Stimulated activated CD8-positive, alpha-beta memory T cell treated with anti-CD3 and anti-CD28 coated beads, Interleukin-7, amount 100 ng/mL, for 1 hour (primary cell): ENCODE results near the gene ZMYND19.
"Not testable (repeated sequence)": the region's sequence is repeated elsewhere in the genome, so short reads cannot be mapped to it uniquely, and the experiment has no call there.

ENCODE experiments used
- DNase-seq, 2 donors: peaks; one replicate each; pipeline ENCODE4 v3.0.0-alpha.2; 2020; ENCODE audit warnings: low read depth in 2 of 2

Gene ZMYND19

DNA sequence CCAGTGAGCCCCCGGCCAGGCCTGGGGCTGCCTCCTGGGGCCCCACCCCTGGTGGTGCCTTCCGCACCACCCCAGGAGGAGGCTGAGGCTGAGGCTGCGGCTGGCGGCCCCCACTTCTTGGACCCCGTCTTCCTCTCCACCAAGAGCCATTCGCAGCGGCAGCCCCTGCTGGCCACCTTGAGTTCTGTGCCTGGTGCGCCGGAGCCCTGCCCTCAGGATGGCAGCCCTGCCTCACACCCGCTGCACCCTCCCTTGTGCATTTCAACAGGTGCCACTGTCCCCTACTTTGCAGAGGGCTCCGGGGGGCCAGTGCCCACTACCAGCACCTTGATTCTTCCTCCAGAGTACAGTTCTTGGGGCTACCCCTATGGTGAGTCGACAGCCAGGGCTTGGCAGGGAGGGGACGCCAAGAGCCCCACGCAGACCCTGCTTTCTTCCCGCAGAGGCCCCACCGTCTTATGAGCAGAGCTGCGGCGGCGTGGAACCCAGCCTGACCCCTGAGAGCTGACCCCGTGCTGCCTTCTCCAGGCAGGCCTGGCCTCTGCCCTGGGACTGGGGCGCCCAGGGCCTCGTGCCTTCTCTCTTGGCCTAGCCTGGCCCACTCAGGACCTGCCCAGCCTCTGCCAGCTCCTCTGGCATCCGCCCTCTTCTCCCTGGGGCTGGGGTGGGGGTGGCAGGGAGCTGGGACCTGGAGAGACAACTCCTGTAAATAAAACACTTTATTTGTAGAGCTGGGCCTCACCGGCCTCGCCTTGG lies 24.5 kb upstream of the ZMYND19 start:
- DNase-seq: no peak

DNA sequence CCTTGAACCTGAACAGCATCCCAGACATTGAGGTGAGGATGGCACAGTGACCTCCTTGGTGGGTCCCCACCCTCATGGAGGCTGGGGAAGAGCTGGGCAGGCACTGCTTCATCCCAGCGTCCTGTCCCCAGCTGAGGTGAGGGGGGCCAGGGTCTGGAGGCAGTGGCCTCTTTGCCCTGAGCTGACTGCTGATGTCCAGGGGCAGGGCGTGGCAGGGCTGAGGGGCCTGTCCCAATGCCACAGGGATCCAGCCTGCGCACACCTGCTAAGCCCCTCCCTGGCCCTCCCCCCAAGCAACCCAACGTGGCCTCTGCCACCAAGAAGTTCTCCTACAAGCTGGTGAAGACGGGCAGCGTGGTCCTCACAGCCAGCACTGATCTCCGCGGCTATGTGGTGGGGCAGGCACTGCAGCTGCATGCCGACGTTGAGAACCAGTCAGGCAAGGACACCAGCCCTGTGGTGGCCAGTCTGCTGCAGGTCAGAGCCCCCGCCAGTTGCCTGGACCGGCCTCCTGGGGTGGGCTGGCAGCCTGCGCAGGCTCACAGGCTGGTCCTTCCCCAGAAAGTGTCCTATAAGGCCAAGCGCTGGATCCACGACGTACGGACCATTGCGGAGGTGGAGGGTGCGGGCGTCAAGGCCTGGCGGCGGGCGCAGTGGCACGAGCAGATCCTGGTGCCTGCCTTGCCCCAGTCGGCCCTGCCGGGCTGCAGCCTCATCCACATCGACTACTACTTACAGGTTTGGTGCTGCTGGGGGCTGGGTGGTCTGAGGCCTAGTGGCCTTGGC lies 23.6 kb upstream of the ZMYND19 start:
- no peak for DNase-seq

DNA sequence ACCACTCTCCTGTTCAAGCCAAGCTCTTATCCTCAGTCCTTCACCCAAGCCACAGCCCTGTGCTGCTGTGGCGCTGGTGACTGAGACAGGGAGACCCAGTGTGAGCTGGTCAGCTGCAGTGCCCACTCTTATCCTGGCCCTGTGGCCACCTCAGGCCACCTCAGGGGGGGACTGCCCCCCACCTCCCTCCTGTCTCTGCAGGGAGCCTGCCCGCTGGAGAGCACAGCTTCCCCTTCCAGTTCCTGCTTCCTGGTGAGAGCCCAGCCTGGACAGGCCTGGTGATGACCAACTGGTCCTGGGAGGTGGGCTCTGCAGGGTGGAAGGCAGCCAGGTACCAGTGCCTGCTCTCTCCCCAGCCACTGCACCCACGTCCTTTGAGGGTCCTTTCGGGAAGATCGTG lies 22.9 kb upstream of the ZMYND19 start:
- DNase-seq: no peak

DNA sequence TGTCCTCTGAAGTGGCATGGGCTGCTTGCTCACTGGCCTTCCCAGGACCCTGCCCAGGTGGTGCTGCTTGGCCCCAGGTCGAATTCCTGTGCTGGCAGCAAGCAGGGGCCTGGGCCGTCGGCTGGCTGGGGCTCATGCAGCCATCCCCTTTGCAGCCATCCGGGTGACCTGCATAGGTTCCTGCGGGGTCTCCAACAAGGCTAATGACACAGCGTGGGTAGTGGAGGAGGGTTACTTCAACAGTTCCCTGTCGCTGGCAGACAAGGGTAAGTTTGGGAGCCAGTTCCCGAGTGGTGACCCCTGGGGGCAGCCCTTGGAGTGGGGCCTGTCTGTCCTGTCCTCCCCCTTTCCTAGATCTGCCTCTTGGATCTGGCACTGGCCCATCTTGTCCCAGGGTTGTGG lies 22.4 kb upstream of the ZMYND19 start:
- no peak for DNase-seq

DNA sequence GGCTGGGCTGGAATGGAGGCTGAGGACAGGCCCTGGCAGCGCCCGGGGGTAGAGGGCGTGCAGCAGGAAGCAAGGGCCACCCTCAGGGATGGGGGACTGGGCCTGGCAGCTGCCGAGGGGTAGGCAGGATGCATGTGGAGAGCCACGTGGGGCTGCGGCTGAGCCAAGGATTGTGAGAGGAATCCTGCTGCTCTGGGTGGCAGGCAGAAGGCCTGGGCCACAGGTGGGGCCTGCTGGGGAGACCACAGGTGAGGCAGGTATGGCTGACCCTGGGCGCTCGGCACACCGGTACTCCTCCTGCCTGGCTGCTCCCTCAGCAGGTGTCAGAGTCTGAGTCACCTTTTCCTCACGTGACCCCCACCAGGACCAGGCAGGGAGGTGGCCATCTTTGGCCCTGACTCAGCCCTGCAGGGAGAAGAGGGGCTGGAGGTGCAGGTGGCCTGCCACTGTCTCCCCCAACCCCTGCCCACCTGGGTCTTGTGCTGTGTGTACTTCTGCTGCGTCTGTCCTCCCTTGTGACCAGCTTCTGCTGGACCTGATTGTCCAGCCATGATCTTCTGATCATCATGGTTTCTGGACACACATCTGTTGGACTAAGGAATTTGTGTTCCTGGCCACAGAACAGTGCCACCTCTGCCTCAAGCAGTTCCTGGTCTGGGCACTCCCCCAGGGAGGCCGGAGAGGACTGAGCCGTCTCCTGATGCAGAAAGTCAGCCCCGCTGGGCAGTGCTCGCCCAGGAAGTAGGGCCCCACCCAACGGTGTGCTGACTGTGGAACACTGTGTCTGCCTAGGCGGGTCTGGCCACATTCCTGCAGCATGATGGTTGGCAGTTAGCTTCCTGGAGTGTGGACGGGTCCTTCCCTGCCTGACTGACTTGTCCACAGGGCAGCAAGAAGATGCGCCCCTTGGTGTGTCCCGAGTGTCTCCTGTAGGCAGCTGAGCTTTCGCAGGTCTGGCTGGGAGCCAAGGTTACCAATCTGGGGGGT lies 21.6 kb upstream of the ZMYND19 start:
- DNase-seq: no peak

DNA sequence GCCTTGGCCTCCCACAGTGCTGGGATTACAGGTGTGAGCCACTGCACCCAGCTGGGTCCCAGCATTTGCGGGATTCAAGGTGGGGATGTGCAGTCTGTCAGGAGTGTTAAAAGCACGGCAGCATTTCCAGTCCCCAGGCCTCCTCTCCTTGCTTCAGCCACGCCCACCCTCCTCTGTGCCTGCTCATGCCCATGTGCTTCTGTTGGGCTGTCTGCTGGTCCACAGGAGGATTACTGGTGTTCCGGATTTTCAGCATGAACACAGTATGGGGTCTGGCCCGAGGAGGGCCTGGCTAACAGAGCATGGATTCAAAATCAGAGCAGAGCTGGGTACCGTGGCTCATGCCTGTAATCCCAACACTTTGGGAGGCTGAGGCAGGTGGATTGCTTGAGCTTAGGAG lies 20.6 kb upstream of the ZMYND19 start:
- no peak for DNase-seq

DNA sequence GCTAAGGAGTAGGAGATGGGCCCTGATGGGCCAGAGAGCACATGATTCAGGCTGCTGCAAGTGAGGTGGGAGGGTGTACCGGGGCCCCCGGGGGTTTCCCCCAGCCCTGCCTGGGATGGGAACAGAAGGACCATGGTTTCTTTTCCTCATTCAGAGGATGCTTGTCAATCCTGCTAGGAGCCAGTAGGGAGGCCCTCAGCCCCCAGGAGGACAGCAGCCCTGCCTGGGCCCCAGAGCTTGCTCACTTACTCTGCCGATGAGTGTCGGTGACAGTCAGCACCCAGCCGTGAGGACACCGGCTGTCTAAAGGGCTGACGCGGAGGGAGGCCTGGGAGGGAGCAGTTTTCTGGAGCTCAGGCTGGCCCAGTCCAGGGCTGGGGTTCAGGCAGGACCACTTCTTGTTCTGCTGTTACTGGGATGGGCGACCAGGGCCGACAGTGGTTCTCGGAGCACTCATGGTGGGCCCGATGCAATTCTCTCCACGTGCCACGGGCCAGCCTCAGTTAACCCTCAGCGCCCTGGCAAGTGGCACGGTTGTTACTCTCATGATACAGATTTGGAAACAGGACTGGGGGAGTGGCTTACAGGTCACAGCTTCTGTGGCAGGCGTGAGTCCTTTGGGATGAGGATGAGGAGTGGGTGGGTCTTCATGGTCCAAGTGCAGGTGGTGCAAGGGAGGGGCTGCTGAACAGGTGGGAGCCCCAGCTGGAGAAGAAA lies 17.0 kb upstream of the ZMYND19 start:
- no peak for DNase-seq

DNA sequence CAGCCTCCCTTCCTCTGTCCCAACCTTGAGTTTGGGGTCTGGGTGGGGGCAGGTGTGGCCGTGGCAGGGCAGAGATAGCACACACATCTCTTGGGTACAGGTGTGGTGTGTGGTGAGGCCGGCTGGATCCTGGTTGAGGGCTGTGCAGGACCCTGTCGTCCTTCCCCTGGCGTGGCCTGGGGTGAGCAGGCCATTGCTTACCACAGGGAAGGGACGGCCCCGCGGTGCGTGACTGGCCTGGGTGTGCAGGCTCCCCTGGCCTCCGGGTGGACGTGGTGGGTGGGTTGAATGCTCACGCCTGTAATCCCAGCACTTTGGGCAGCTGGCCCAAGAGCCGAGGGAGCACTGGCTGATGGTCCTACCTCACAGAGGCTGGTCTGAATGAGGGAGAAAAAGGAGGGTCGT lies 16.4 kb upstream of the ZMYND19 start:
- DNase-seq: no peak

DNA sequence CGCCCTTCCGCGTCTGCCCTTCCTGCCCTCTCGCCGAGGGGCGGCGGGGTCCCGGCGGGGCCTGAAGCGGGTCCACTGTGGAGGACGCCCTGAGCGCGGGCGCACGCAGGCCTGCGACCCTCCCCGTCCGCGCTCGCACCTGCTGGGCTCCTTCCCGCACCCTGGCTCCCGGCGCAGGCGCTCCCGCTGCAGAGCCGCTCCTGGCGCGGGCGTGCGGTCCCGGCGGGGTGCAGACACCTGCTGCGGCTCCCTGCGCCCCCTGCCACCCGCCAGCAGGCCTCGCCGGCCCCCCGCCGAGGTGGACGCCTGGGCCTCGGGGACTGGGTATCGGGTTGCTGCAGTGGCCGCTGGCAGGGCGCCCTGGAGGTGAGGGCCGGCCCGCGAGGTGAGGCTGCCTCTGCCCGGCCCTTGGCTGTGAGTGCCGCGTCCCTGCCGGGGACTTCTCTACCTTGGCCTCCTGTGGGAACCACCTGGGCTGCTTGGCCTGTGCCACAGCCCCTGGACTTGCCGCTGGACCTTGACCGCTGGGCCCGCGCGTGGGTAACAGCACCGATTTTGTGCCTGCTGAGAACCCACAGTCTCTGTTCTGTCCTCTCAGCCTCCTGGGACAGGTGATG lies 15.8 kb upstream of the ZMYND19 start:
- no peak for DNase-seq

DNA sequence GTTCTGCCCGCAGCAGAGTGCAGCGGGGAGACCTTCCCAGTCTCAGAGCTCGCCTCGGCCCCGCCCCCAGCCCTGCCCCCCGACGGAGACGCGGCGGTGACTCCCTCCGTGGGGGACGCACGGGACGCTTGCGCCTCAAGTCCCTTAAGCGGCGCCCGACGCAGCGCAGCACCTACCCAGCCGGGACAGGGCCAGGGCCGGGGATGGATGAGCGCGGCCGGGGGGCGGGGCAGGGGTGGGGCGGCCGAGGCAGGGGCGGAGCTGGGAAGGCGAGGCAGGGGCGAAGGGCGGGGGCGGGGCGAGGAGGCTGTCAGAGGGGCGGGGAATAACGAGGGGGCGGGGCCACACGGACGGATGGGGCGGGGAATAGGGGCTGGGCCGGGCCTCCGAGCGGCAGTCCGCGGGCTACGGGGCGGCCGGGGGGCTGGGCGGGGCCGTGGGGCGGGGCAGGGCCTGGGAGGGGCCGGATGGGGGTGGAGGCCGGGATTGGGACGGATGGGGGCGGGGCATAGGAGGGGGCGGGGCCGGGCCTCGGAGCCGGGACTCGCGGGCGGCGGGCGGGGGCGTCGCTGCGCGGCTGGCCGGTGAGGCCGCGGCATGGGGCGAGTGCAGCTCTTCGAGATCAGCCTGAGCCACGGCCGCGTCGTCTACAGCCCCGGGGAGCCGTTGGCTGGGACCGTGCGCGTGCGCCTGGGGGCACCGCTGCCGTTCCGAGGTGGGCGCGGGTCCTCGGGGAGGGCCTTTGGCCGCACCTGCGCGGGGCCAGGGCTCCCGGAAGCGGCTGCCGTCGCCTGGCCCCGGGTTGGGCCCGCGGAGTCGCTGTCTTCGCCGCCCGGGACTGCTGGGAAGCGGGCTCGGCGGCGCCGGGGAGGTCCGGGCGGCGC lies 15.1 kb upstream of the ZMYND19 start, which contains the start of gene ARRDC1:
Gene ARRDC1 (plus strand): TSS at position 566 of the 884 bp plus-strand sequence. CDS start 32 bp downstream, at position 598.
- DNase-seq: peak; percentile 82 to 89

DNA sequence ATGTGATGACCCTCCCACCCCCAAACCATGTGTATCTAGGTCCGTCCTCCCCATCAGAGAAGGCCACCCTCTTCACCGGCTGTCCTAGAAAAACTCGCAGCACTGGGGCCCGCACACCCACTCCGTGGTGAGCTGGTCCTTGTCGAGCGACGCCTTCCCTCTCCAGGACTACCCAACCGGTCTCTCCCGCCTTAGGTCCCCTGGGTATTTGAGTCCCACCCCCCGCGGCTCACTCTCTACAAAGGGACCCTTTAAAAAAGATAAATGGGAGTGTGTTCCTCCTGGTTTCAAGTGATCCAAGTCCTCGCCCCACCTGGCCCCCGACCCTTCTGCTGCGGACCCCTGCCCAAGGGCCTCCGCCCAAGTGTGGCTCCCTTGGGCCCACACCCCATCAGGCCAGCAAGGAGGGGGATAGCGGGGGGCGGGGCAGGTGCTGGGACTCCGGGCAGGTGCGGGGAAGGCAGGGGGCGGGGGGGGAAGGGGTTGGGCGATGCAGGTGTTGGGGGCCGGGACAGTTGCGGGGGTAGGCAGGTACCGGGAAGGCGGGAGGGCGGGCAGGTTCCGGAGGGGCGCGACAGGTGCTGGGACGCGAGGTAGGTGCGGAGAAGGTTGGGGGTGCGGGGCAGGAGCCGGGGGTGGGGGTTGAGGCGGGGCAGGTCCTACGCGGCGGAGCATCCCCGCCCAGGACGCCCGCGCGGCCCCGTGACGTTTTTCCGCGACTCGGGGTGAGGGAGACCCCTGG lies 14.2 kb upstream of the ZMYND19 start:
- DNase-seq: no peak

DNA sequence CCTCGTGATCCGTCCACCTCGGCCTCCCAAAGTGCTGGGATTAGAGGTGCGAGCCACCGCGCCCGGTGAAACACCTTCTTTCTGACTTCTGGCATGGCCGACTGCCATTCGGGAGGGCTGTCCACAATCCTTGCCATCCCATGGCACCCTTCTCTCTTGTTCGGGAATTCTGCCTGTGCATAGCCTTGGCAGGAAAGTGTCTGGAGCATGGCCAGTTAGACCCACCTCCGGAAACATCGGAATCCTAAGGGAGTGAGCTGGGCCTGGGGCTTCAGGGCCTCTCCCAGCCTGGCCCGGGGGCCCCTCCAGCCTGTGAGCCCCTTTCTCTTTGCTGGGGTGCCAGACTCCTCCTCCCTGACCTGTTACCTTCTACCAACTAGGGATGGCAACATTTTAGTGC lies 13.6 kb upstream of the ZMYND19 start:
- DNase-seq: no peak

DNA sequence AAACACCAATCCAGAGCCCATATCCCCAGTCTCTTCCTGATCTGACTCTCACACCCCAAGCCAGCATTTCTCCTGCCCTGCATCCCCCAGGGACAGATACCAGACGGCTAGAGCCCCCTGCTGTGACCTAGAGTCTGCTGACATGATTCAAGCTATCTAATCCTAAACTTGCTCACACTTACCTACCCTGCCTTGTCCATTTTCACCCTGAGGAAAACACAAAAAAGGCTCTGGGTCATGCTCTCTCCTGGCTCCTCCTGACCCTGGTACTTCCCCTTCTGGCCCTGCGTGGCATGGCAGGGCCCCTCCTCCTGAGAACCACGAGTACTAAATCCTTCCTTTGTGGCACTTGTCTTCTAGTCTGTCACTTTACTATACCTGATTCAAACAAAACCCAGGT lies 12.3 kb upstream of the ZMYND19 start:
- no peak for DNase-seq

DNA sequence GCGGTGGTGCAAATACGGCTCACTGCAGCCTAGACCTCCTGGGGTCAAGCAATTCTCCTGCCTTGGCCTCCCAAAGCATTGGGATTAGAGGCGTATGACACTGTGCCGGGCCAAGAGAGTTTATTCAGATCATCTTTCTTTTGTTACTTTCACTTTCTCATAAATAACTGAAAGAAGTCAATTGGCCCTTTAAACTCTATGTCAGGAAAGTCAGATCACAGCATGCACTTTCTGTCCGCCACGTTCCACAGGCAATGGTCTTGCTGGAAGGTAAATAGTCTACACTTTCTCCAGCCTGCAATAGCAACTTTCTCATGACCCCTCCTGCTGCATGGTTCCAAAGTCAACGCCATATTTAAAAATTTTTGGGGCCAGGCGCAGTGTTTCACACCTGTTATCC lies 8.6 kb upstream of the ZMYND19 start:
- DNase-seq: no peak

DNA sequence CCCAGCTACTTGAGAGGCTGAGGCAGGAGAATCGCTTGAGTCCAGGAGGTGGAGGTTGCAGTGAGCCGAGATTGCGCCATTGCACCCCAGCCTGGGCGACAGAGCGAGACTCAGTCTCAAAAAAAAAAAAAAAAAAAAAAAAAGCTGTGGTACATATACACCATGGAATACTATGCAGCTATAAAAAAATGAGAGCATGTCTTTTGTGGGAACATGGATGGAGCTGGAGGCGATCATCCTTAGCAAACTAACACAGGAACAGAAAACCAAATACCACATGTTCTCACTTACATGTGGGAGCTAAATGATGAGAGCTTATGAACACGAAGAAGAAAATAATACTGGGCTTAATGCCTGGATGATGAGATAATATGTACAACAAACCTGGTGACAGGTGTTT lies 6.3 kb upstream of the ZMYND19 start:
- DNase-seq: not testable (repeated sequence)

DNA sequence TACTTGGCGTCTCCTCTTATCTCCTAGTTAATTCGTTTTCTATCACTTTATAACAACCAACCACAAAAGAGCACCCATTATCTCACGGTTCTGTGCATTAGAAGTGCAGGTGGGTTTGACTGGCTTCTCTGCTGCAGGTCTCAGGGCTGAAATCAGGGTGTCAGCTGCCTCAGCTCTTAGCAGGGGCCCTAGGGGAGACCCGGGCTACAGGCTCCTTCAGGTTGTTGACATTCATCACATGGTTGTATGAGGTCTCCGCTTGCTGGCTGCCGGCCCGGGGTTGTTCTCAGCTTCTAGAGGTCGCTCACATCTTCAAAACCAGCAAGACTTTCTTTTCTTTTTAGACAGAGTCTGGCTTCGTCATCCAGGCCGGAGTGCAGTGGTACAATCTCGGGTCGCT lies 2.9 kb upstream of the ZMYND19 start:
- no peak for DNase-seq

DNA sequence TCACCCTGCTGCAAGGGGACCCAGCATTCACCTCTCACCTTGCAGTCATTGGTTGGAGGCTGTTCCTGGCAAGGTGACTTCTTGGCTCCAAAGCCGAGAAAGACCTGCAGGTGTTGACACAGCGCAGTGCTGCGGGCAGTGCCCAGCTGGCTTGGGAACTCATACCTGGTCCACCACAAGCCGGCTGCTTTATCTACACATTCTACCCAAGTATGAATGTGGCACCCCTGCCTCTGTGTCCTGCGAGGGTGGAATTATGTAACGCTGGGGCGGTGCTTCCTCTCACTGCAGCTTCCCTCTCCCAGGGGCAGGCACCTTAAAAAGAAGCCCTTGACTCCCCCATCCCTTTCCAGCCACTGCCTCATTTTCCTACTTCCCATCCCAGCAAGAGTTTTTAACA lies 2.5 kb upstream of the ZMYND19 start:
- no peak for DNase-seq

DNA sequence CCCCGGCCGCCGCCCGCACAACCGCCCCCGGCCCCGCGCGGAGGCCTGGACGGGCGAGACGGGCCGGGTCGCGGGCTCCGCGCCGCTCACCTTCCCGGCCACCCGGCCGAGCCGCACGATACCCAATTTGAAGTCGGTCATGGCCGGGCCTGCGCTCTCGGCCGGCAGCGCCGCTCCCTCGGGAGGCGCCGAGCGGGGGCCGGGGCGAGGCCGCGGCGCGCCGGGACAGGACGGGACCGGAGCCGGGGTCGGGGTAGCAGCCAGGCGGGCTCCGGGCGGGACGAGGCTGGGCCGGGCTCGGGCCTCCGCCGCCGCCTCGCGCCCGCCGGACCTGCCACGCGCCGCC lies 216 bp downstream of the ZMYND19 start:
- DNase-seq: no peak

DNA sequence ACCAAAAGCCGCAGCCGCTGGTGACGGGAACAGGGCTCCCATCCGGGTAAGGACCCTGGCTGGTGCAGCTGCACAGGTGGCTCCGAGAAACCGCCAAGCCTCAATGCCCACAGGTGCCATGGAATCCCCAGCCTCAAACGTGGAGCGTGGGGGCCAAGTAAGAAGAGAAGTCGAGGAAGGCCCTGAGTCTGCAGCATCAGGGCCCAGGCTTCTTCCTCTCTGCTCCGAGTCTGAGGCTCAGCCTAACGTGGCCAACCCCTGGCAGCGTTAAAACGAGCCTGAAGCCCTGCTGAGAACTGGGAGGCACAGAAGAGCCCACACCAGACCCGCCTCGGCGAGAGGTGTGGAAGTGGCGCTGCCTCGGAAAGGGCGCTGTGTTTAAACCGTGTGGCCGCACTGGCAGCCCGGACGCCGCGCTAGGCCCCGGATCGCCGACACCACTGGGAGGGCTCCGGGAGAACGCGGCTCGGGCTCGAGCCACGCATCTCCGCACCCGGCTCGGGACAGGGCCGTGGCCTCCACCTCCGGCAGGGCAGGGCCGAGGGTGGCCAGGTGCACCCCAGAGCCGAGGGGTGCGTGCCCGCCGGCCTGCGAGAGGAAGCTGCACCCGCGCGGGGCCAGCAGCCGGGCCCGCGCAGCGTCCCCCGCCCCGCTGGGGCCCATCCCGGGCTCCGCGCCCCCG lies 730 bp downstream of the ZMYND19 start:
- DNase-seq: no peak
